Endothelial cell (in vitro differentiated cells): ENCODE results near the gene GRID1. TPM values are rescaled to one million over a fixed set of nuclear protein-coding genes. Genes with fewer than 3 reads are reported as not detected.

Source experiments
- DNase-seq: peaks from one replicate; pipeline ENCODE4 v3.0.0; 2021; ENCODE audit warnings: low spot score
- H3K27ac Mint-ChIP-seq: one replicate; pipeline ENCODE4 v1.8.0; 2021; ENCODE audit warnings: mixed read lengths, inconsistent platforms; ENCODE audit not compliant: unreplicated experiment
- H3K27me3 Mint-ChIP-seq: one replicate; pipeline ENCODE4 v1.8.0; 2021; ENCODE audit warnings: mild to moderate bottlenecking, moderate library complexity, mixed read lengths, inconsistent platforms; ENCODE audit not compliant: unreplicated experiment
- H3K36me3 Mint-ChIP-seq: one replicate; pipeline ENCODE4 v1.8.0; 2021; ENCODE audit warnings: mild to moderate bottlenecking, low read depth, mixed read lengths, inconsistent platforms; ENCODE audit not compliant: unreplicated experiment
- H3K4me1 Mint-ChIP-seq: one replicate; pipeline ENCODE4 v1.8.0; 2021; ENCODE audit warnings: mild to moderate bottlenecking, mixed read lengths, inconsistent platforms; ENCODE audit not compliant: unreplicated experiment
- H3K4me3 Mint-ChIP-seq: one replicate; pipeline ENCODE4 v1.8.0; 2021; ENCODE audit warnings: mild to moderate bottlenecking, mixed read lengths, inconsistent platforms; ENCODE audit not compliant: unreplicated experiment
- H3K9me3 Mint-ChIP-seq: one replicate; pipeline ENCODE4 v1.8.0; 2021; ENCODE audit warnings: mixed read lengths, inconsistent platforms; ENCODE audit not compliant: unreplicated experiment
- total RNA-seq: library from RNA; stranded (reverse); fragmentation: NEBNext Ultra II Directional; extraction: Animal tissue kit (Norgen Biotek cat#: 25700); gene quantifications from one replicate; pipeline ENCODE4 v1.2.1, GENCODE V29; 2021; ENCODE audit not compliant: unreplicated experiment
- TF ChIP-seq, protein P1 (sequence below): fragments of 200-600 bp; sonication (generic); IDR thresholded peaks from one replicate; pipeline ENCODE4 v1.5.0; 2021; ENCODE audit warnings: antibody characterized with exemption; ENCODE audit not compliant: unreplicated experiment

GRID1 gene
- total RNA-seq, 1 donor from 2014 or later, result 0.26 TPM

DNA sequence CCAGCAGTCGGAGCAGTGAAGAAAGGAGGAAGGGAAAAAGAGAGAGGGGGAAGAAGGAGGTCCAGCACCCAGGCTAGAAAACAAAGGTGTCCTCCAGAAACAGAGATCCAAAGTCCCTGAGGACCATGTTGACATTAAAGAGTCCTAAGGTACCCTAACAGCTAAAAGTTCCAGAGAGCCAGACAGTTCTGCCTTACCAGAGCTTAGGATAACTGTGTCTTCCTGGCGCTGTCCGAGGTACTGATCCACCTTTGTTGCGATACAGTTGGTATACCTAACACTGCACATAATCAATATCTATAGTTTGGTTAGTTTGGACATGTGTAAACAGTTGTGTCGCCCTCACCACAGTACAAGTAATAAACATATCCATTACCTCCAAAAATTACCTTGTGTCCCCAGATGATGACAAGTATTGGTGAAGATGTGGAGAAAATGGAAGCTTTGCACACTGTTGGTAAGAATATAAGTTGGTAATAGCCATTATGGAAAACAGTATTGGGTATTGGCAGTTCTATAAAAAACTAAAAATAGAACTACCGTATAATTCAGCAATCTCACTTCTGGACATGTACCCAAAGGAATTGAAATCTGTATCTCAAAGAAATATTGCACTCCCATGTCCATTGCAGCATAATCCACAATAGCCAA is 59.8 kb downstream of the GRID1 start:
- Mint-ChIP-seq H3K36me3 (no peaks in the 10 kb centered on the region), H3K9me3 (no peaks in the 10 kb centered on the region), H3K4me1 (no peaks in the 10 kb centered on the region), H3K27me3 (peaks cover 2% of the 10 kb centered on the region), H3K4me3 (no peak overlapping the region), H3K27ac (no peak overlapping the region)
- TF ChIP-seq, protein P1, sequence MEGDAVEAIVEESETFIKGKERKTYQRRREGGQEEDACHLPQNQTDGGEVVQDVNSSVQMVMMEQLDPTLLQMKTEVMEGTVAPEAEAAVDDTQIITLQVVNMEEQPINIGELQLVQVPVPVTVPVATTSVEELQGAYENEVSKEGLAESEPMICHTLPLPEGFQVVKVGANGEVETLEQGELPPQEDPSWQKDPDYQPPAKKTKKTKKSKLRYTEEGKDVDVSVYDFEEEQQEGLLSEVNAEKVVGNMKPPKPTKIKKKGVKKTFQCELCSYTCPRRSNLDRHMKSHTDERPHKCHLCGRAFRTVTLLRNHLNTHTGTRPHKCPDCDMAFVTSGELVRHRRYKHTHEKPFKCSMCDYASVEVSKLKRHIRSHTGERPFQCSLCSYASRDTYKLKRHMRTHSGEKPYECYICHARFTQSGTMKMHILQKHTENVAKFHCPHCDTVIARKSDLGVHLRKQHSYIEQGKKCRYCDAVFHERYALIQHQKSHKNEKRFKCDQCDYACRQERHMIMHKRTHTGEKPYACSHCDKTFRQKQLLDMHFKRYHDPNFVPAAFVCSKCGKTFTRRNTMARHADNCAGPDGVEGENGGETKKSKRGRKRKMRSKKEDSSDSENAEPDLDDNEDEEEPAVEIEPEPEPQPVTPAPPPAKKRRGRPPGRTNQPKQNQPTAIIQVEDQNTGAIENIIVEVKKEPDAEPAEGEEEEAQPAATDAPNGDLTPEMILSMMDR, result no peak
- peak; percentile 62 for DNase-seq

DNA sequence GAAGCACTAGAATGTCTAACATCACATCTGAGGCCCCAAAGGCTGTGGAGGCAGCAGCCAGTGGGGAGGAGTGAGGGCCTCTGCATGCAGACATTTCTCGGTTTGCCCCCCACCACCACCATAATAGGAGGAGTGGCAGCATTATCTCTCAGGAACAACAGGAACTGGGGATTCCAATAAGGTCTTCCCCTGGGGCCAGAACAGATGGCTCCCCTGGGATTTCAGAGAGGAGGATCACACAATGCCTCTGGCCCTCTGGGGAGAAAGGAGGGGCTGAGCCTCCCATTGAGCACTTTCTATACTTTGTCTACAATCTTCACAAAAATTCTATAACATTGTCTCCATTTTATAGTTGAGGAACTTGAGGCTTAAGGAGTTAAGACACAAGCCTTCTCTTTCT is 61.1 kb downstream of the GRID1 start:
- TF ChIP-seq, protein P1, result no peak
- no peak for DNase-seq
- H3K4me1 Mint-ChIP-seq, result no peaks in the 10 kb centered on the region
- H3K9me3 Mint-ChIP-seq, result no peaks in the 10 kb centered on the region
- no peaks in the 10 kb centered on the region for H3K36me3 Mint-ChIP-seq
- H3K27me3 Mint-ChIP-seq, result no peaks in the 10 kb centered on the region
- H3K27ac Mint-ChIP-seq, result no peak overlapping the region
- H3K4me3 Mint-ChIP-seq, result no peak overlapping the region

- Mint-ChIP-seq H3K4me3 (no peak overlapping the region), H3K27ac (no peak overlapping the region)
- TF ChIP-seq, protein P1, result no peak
These were observed 62.2 kb downstream of the GRID1 start for GRCh38 chr10:86304436-86304835.

DNA sequence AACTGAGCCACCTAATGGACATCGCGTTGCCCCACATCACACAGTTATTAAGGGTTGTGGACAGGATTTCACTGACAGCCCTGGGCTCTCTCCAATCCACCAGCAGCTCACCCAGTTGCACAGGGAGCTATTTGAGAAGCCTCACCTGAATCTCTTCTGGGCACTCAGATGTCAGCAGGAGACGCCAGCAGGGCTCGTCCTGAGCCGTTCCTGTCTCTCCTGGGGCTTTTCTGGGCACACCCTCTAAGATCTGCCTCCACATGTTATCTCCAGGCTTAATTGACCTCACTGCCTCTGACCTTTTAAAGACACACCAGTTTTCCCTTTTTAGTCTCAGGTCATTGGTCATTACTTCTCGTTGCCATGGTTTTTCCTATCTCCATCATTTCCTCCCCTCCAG is 63.0 kb downstream of the GRID1 start:
- Mint-ChIP-seq H3K9me3 (no peaks in the 10 kb centered on the region), H3K4me3 (no peak overlapping the region)

More at GRCh38 chr10:86304436-86304835, 62.2 kb downstream of the GRID1 start:
- Mint-ChIP-seq H3K36me3 (no peaks in the 10 kb centered on the region), H3K9me3 (no peaks in the 10 kb centered on the region), H3K27me3 (no peaks in the 10 kb centered on the region), H3K4me1 (no peaks in the 10 kb centered on the region)
- no peak for DNase-seq

DNA sequence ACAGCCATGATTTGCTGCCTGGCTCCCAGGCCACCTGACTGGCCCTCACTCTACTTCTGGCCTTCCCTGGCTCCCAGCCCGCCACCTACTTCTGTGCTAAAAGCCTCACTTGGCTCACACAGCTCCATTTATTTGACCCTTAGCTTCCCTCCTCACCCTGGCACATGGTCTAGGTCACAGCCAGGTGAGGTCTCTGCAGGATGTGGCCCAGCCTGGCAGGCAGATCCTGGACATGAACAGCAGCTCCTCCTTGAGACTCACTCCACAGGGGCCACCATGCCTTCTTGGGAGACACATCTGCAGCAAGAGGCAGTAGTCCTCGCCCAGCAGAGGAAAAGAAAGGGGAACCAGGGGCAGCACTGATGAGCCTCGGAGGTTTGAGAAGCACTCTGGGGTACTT is 64.6 kb downstream of the GRID1 start:
- DNase-seq, result no peak
- TF ChIP-seq, protein P1, result no peak

More for the DNA sequence above, 63.0 kb downstream of the GRID1 start:
- no peaks in the 10 kb centered on the region for H3K36me3 Mint-ChIP-seq
- H3K4me1 Mint-ChIP-seq, result no peaks in the 10 kb centered on the region
- no peak overlapping the region for H3K27ac Mint-ChIP-seq
- H3K27me3 Mint-ChIP-seq, result no peaks in the 10 kb centered on the region
- DNase-seq, result no peak
- TF ChIP-seq, protein P1, result no peak

More for the DNA sequence above, 64.6 kb downstream of the GRID1 start:
- no peaks in the 10 kb centered on the region for H3K36me3 Mint-ChIP-seq
- no peaks in the 10 kb centered on the region for H3K4me1 Mint-ChIP-seq
- H3K27me3 Mint-ChIP-seq, result no peaks in the 10 kb centered on the region
- no peak overlapping the region for H3K4me3 Mint-ChIP-seq
- H3K9me3 Mint-ChIP-seq, result no peaks in the 10 kb centered on the region
- no peak overlapping the region for H3K27ac Mint-ChIP-seq
